ENCODE results near the gene RYR1.
"Not testable (repeated sequence)": the region's sequence is repeated elsewhere in the genome, so short reads cannot be mapped to it uniquely, and the experiment has no call there.

The RYR1 gene

DNA sequence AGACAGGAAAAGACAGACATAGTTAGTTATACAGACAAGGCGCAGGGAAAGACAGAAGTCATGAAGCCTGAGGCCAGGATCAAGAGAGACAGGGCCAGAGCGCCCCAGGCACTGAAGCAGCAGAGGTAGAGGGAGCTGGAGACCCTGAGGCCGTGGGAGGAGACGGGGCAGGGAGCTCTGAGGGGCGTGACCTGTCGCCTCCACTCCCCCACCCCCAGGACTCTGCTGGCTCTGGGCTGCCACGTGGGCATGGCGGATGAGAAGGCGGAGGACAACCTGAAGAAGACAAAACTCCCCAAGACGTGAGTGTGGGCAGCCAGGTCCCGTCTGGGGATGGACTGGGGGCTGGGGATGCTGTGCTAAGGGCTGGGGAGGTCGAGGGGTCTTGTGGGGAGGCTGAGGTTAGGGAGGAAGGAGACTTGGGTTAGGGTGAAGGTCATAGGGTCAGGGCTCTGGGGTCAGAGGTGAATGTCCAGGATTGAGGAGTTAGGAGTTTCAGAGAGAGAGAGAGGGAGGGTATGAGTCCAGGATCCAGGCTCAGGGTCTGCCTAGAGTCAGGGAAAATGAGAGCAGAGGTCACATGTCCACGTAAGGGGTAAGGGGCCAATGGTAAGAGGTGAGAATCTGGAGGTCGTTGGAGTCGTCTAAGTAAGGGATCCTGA is 31.1 kb downstream of the RYR1 start:
- DNase-seq = no peak

DNA sequence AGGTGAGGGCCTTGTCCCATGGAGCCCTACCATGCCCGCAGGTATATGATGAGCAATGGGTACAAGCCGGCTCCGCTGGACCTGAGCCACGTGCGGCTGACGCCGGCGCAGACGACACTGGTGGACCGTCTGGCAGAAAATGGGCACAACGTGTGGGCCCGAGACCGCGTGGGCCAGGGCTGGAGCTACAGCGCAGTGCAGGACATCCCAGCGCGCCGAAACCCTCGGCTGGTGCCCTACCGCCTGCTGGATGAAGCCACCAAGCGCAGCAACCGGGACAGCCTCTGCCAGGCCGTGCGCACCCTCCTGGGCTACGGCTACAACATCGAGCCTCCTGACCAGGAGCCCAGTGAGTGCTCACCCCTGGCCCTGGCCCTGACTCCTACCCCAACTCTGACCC is 32.6 kb downstream of the RYR1 start:
- DNase-seq = no peak

DNA sequence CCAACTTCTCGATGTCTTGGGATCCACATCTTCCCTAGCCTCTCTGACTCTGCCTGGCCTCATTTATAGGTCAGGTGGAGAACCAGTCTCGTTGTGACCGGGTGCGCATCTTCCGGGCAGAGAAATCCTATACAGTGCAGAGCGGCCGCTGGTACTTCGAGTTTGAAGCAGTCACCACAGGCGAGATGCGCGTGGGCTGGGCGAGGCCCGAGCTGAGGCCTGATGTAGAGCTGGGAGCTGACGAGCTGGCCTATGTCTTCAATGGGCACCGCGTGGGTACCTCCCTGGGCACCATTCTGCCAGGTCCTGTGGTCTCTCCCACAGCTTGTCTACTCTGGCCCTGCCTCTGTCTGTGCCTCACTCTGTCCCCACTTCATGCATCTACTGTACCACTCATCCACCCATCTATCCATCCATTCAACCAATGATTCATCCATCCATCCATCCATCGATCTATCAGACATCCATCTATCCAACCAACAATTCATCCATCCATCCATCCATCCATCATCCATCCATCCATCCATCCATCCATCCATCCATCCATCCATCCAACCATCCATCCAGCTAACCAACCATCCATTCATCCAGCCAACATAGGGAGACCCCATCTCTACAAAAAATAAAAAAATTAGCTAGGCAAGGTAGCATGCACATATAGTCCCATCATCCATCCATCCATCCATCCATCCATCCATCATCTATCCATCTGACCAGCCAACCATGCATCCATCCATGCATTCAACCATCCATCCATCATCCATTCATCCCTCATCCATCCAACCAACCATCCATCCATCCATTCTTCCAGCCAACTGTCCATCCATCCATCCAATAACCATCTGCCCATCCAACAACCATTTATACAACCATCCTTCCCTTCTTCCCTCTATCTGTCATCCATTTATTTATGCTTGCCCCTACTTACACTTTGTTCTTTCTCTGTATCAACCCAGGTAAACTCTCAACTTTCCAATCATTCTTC is 34.3 kb downstream of the RYR1 start:
- DNase-seq = no peak

DNA sequence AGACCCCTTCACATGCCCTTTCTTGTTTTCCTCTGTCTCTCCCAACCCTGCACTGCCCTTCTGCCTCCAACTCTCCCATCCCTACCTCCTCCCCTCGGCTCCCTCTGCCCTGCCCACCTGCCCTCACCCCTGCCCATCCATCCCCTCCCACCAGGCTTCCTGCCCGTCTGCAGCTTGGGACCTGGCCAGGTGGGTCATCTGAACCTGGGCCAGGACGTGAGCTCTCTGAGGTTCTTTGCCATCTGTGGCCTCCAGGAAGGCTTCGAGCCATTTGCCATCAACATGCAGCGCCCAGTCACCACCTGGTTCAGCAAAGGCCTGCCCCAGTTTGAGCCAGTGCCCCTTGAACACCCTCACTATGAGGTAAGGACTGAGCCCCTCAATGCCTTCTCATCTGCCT is 35.7 kb downstream of the RYR1 start:
- no peak for DNase-seq

DNA sequence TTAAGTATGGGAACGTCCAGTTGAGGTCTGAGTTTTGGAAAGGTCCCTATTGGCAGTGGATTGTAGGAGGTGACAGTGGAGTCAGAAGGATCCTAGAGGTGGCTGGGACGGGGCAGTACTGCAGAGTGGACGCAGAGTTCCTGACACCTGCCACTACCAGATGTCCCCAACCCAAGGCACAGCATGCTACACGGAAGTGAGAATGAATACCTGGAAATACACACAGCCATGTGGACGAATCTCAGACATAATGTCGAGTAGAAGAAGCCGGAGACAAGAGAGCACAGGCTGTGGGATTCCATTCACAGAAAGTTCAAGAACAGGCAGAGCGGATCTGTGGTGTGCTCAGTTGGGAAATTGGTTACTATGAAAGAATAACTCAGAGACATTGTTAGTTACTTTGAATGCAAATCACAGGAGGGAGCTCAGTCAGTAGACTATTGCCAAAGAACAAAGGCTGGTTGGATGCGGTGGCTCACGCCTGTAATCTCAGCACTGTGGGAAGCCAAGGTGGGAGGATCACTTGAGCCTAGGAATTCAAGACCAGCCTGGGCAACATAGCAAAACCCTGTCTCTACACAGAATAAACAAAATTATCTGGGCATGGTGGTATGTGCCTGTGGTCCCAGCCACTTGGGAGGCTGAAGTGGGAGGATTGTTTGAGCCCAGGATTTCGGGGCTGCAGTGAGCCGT is 37.4 kb downstream of the RYR1 start:
- no peak for DNase-seq

DNA sequence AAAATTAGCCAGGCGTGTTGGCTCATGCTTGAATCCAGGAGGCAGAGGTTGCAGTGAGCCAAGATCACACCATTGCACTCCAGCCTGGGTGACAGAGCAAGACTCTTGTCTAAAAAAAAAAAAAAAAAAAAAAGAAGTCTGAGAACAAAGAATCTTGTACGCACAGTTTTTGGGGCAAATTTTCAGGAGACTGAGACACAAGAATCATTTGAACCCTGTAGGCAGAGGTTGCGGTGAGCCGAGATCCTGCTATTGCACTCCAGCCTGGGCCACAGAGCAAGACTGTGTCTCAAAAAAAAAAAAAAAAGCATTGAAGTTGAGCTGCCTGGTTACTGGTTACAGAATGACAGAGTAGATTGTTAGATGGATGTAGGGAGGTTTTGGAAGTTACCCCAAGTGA is 39.2 kb downstream of the RYR1 start:
- not testable (repeated sequence) for DNase-seq

DNA sequence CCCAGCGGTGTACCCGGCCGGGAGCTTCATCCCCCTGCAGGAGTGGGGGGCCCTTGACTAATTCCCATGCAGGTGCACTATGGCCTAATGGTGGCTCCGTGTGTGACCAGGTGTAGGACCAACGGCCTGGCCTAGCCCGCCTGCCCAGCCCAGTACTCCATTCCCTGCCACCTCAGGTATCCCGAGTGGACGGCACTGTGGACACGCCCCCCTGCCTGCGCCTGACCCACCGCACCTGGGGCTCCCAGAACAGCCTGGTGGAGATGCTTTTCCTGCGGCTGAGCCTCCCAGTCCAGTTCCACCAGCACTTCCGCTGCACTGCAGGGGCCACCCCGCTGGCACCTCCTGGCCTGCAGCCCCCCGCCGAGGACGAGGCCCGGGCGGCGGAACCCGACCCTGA is 39.7 kb downstream of the RYR1 start:
- no peak for DNase-seq

DNA sequence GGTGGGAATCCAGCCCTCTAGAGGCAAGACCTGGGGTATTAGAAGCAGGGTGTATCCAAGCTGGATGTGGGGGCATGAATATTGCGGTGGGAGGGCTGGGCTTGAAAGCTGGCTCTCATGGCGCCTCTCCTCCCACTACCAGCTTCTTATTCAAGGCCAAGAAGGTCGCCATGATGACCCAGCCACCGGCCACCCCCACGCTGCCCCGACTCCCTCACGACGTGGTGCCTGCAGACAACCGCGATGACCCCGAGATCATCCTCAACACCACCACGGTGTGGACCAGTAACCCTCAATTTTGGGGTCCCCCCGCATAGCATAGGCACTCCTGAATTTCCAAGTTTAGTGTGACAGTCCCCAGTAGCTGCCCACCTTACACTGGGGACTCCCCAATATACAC is 41.7 kb downstream of the RYR1 start:
- DNase-seq = no peak

DNA sequence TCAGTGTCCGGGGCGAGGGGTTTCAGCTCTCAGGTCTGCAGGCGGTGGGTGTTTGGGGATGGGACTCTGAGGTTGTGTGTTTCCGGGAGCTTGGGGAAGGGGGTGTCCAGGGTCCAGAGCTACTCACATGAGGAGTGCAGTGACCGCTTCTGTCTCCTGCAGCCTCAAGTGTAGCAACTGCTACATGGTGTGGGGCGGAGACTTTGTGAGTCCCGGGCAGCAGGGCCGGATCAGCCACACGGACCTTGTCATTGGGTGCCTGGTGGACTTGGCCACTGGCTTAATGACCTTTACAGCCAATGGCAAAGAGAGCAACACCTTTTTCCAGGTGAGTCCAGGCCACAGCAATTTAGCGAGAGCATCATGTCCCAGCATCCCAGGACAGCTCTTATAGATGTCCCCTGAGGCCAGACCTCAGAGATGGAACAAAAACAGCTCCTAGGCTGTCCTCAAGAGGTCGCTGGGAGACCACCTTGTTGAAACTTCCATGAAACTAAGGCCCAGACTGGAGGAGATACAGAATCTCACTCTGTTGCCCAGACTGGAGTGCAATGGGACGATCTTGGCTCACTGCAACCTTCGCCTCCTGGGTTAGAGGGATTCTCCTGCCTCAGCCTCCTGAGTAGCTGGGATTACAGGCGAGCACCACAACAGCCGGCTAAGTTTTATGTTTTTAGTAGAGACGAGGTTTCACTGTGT is 44.9 kb downstream of the RYR1 start:
- DNase-seq = no peak

DNA sequence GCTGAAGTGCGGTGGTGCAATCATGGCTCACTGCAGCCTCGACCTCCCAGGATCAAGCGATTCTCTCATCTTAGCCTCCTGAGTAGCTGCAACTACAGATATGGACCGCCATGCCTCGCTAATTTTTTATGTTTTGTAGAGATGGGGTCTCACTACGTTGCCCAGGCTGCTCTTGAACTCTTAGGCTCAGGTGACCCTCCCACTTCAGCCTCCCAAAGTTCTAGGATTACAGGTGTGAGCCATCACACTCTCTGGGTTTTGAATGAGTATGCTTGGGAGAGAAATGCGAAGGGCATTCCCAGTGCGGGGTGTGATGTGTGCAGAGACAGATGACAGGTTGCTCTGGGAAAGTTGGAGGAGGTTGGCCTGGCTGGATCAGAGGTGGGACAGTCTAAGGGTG is 49.0 kb downstream of the RYR1 start:
- DNase-seq = no peak

DNA sequence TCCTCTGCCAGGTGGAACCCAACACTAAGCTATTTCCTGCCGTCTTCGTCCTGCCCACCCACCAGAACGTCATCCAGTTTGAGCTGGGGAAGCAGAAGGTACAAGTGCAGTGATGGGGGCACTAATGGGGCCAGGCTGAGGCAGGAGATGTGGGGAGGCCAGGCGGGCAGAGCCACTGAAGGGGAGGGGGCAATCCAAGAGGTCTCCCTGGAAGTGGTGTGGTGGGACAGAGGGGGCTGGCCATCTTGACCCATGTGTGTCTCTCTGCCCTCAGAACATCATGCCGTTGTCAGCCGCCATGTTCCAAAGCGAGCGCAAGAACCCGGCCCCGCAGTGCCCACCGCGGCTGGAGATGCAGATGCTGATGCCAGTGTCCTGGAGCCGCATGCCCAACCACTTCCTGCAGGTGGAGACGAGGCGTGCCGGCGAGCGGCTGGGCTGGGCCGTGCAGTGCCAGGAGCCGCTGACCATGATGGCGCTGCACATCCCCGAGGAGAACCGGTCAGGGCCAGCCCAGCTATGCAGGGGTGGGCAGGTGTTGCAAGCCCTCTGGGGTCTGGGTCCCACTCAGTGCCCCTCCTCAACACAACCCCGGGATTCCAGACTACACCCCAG is 49.6 kb downstream of the RYR1 start:
- no peak for DNase-seq

DNA sequence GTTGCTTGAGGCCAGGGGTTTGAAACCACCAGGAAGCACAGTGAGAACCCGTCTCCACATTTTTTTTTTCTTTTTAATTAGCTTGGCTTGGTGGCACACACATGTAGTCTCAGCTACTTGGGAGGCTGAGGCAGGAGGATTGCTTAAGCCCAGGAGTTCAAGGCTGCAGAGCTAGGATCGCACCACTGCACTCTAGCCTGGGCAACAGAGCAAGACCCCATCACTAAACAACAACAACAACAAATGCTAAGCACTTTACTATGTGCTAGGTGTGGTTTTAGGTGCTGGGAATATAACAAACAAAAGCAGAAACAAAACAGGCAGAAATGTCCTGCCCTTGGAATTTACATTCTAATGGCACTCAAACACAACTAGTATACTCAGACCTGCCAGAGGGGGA is 51.3 kb downstream of the RYR1 start:
- no peak for DNase-seq

DNA sequence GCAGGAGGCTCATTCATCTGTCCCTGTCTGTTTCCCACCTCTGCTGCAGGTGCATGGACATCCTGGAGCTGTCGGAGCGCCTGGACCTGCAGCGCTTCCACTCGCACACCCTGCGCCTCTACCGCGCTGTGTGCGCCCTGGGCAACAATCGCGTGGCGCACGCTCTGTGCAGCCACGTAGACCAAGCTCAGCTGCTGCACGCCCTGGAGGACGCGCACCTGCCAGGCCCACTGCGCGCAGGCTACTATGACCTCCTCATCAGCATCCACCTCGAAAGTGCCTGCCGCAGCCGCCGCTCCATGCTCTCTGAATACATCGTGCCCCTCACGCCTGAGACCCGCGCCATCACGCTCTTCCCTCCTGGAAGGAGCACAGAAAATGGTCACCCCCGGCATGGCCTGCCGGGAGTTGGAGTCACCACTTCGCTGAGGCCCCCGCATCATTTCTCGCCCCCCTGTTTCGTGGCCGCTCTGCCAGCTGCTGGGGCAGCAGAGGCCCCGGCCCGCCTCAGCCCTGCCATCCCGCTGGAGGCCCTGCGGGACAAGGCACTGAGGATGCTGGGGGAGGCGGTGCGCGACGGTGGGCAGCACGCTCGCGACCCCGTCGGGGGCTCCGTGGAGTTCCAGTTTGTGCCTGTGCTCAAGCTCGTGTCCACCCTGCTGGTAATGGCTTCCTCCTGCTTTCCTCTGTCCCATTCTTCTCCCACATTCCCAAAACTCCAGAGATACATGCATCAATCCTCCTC is 52.2 kb downstream of the RYR1 start:
- no peak for DNase-seq

DNA sequence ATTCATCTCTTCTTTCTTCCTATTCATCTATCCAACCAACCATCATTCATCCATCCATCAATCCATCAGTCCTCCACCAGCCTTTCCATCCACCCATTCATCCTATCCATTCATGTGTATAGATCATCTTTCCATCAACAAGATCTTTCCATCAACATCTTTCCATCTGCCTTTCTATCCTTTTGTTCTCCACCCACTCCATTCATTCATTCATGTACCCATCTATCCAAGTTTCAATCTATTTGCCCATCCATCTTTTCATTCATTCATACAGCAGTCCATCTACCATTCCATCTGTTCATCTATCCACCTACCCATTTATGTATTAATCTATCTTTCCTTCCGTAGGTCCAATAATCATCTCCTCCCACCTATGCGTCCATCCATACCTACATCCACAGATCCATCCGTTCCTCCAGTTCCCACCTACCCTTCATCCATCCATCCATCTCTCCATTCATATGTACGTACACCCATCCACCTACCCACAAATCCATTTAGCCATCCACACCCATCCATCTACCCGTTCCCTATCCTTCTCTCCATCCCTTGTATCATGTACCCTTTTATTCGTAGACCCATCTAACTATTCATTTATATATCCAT is 53.3 kb downstream of the RYR1 start:
- DNase-seq = no peak

DNA sequence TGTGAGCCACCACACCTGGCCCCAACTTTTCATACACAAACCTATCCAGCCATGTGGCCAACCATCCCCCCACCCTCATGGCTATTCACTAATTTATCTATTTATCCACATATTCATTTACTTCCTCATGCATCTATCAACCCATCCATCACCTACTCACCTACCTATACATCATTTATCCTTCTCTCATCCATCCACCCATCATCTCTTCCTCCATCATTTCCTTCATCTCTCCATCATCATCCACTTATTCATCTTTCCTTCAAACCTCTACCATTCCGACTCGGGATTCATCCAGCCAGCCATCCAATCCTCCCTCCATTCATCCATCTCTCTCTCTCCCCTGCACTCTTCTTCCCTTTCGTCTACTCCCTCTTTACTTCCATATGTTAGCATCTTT is 54.6 kb downstream of the RYR1 start:
- no peak for DNase-seq

DNA sequence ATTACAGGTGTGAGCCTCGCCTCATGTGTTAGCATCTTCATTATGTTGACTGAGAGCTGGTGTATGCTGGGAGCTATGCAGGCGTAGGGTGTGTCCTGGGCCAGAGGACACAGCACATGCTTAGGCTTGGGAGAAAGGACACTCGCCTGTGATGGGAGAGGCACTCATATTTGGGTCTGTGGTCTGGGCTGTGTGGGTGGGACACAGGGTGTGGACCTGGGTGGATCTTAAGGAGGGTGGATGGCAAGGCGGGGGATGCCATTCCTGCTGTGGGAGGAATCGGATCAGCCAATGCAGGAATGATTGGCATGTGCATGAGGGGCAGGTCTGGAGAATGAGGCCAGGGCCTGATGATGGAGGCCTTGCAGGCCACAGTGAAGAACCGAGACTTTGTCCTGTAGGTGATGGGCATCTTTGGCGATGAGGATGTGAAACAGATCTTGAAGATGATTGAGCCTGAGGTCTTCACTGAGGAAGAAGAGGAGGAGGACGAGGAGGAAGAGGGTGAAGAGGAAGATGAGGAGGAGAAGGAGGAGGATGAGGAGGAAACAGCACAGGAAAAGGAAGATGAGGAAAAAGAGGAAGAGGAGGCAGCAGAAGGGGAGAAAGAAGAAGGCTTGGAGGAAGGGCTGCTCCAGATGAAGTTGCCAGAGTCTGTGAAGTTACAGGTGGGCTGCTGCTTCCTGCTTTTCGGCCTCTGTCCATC is 55.4 kb downstream of the RYR1 start:
- no peak for DNase-seq

DNA sequence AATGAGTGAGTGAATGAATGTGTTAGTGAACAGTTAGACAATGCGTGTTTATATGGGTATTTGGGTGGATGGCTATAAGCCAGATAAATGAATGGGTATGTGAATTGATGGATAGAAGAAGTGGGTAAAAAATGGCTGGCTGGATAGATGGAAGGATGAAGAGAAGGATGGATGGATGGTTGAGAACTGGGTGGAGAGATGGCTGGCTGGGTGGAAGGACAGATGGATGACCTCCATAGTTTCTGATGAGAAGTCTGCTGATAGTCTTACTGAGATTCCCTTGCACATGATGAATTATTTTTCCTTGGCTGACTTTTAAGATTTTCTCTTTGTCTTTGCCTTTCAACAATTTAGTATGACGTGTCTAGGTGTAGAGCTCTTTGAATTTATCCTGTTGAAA is 57.4 kb downstream of the RYR1 start:
- no peak for DNase-seq

DNA sequence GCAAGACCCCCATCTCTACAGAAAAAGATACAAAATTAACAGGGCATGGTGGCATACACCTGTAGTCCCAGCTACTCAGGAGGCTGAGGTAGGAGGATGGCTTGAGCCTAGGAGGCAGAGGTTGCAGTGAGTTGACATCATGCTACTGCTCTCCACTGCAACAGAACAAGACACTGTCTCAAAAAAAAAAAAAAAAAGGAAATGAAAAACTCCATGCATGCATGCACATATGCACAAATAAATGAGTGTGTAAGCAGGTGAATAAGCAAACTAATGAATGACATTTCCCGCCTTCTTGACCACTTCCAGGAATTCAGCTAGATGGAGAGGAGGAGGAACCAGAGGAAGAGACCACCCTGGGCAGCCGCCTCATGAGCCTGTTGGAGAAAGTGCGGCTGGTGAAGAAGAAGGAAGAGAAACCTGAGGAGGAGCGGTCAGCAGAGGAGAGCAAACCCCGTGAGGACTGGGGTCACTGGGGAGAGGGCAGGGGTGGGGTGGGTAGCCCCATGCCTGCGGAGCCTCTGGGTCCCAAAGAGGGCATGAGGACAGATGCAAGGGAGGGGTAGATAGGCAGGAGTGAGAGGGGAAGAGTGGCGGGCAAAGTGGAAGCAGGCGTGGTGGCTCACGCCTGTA is 58.8 kb downstream of the RYR1 start:
- DNase-seq = no peak

DNA sequence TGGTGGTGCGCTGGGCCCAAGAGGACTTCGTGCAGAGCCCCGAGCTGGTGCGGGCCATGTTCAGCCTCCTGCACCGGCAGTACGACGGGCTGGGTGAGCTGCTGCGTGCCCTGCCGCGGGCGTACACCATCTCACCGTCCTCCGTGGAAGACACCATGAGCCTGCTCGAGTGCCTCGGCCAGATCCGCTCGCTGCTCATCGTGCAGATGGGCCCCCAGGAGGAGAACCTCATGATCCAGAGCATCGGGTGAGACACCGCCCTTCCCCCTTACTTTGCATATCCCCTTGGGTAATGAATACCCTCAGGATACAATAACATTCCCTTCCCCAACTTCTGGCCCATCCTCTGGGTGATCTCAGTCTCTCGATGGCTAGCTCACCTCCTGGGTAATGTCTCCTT is 60.9 kb downstream of the RYR1 start:
- no peak for DNase-seq

DNA sequence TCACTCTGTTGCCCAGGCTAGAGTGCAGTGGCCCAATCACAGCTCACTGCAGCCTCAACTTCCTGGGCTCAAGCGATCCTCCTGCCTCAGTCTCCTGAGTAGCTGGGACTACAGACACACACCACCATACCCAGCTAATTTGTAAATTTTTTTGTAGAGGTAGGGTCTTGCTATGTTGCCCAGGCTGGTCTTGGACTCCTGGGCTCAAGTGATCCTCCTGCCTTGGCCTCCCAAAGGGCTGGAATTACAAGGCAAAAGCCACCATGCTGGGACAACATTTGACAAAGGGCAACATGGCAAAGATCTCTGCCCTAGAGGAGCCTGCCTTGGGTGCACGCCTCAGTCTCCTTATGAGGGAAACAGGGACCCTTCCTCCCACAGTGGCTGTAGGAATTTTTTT is 61.9 kb downstream of the RYR1 start:
- not testable (repeated sequence) for DNase-seq

All from retina (tissue), 1 donor.